ENCODE data around the gene SH3PXD2A. TPM values are rescaled to one million over a fixed set of nuclear protein-coding genes. Genes with fewer than 3 reads are reported as not detected.

The SH3PXD2A gene
- total RNA-seq, 1 donor, result 58.3 TPM

DNA sequence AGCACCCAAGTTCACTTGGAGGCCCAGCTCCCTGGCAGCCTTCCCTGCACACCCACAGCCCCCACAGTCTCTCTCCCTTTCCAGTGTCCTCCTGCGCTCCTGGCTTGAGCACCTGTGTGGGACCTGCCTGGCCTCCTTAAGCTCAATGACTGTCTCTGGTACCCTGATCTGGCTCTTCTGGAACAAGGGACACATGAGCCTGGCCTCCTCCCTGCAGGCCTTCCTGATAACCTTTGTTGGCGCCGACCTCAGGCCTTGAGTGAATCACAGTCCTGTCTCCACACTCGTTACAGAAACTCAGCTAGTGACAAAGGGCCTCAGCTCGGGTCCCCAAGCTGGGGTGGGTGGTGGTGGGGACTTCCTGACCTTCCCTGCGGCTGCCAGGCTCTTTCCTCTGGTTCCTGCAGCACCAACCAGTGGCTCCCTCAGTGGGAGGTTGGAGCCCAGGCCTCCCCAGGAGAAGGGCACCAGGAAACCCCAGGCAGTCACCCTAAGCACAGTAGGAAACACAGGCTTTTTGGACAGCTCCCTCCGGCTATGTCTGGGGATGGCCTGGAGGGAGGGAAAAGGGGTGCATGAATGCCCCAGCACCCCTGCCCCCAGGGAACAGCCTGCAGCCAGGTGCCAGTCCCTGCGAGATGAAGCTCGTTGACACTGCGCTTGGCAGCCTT is 147.3 kb downstream of the SH3PXD2A start:
- DNase-seq (ENCODE audit: low read depth), result no peak
- TF ChIP-seq CTCF (IDR thresholded peaks at IDR 0.05; ENCODE audit: insufficient read depth, low read depth, low read length), result no peak

DNA sequence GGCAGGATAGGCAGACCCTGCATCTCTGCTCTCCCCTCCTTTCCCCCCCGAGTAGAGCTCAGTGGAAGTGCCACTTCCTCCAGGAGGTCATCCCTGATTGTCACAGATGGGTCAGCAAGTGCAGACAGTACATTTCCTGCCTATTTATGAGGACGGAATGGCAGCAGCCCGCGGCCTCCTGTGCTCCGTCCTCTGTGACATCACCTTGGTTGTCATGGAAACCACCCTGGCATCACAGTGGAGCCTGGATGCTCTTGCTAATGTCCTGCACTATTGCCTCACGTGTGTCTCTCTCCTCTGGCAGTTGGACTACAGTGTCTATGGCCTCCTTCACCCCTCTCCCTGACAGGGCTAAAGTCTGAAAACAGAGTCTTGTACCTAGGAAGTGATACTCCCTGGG is 148.6 kb downstream of the SH3PXD2A start:
- DNase-seq (ENCODE audit: low read depth), result no peak
- no peak overlapping the region for H3K4me3 ChIP-seq (ENCODE audit: low read depth, low read length)

More for the DNA sequence above, 147.3 kb downstream of the SH3PXD2A start:
- no peak overlapping the region for H3K4me3 ChIP-seq (ENCODE audit: low read depth, low read length)

GRCh38 chr10:103706047-103706446 is 149.3 kb downstream of the SH3PXD2A start:
- H3K4me3 ChIP-seq (ENCODE audit: low read depth, low read length), result no peak overlapping the region
- DNase-seq (ENCODE audit: low read depth), result no peak
- no peak for TF ChIP-seq CTCF (IDR thresholded peaks at IDR 0.05; ENCODE audit: insufficient read depth, low read depth, low read length)

More for the DNA sequence above, 148.6 kb downstream of the SH3PXD2A start:
- TF ChIP-seq CTCF (IDR thresholded peaks at IDR 0.05; ENCODE audit: insufficient read depth, low read depth, low read length), result no peak

- no peak overlapping the region for H3K4me3 ChIP-seq (ENCODE audit: low read depth, low read length)
- no peak for DNase-seq (ENCODE audit: low read depth)
- TF ChIP-seq CTCF (IDR thresholded peaks at IDR 0.05; ENCODE audit: insufficient read depth, low read depth, low read length), result no peak
These were observed 151.1 kb downstream of the SH3PXD2A start for GRCh38 chr10:103703941-103704919.

DNA sequence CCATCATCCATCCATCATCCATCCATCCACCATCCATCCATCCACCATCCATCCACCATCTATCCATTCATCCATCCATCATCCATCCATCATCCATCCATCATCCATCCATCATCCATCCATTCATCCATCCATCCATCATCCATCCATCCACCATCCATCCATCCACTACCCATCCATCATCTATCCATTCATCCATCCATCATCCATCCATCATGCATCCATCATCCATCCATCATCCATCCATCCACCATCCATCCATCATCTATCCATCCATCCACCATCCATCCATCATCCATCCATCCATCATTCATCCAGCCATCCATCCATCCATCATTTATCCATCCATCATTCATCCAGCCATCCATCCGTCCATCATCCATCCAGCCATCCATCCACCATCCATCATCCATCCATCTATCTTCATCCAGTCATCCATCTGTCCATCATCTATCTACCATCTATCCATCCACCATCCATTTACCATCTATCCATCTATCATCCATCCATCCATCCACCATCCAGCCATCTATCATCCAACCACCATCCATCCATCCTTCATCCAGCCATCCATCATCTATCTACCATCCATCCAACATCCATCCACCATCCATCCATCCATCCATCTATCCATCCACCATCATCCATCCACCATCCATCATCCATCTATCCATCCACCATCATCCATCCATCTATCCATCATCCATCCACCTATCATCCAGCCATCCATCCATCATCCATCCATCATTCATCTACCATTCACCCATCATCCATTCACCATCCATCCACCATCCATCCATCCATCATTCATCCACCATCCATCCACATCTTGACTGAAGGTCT is 153.8 kb downstream of the SH3PXD2A start:
- H3K4me3 ChIP-seq (ENCODE audit: low read depth, low read length), result no peak overlapping the region
- no peak for TF ChIP-seq CTCF (IDR thresholded peaks at IDR 0.05; ENCODE audit: insufficient read depth, low read depth, low read length)
- no peak for DNase-seq (ENCODE audit: low read depth)

DNA sequence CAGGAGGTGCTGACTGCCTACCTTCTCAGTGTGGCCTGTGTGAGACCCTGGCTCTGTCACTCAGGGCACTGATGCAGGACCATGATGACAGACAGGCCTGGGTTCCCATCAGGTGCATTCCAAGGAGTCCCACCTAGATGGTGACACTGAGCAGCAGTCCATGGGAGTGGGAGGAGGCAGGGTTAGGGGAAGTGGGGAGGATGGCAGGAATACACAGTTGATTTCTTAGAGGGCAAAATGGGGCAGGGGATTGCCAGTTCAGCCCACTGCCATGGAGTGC is 155.0 kb downstream of the SH3PXD2A start:
- no peak overlapping the region for H3K4me3 ChIP-seq (ENCODE audit: low read depth, low read length)
- DNase-seq (ENCODE audit: low read depth), result no peak
- TF ChIP-seq CTCF (IDR thresholded peaks at IDR 0.05; ENCODE audit: insufficient read depth, low read depth, low read length), result no peak

Data from fibroblast of villous mesenchyme (primary cell).